Uterus (tissue), 4 donors: Measurements from ENCODE around the gene OR8B4. TPM values are rescaled to one million over a fixed set of nuclear protein-coding genes. Genes with fewer than 3 reads are reported as not detected.
"Not testable (repeated sequence)": the region's sequence is repeated elsewhere in the genome, so short reads cannot be mapped to it uniquely, and the experiment has no call there.

Experiments used
- DNase-seq, 2 donors: peaks; one replicate each; pipeline ENCODE4 v3.0.0-alpha.2; 2019 to 2020
- H3K27ac ChIP-seq, 2 donors: fragments of 200-600 bp; sonication (generic); 1 replicate in 1 of 2; 2 replicates in 1 of 2; pipeline ENCODE4 v1.5.1; 2016 to 2018
- H3K27me3 ChIP-seq, 2 donors: fragments of 200-600 bp; sonication (generic); one replicate each; pipeline ENCODE4 v1.5.1; 2018 to 2019; ENCODE audit warnings: control low read depth in 1 of 2
- H3K36me3 ChIP-seq, 2 donors: fragments of 200-600 bp; sonication (generic); one replicate each; pipeline ENCODE4 v1.5.1; 2019; ENCODE audit warnings: control low read depth in 1 of 2
- H3K4me1 ChIP-seq, 2 donors: fragments of 200-600 bp; sonication (generic); one replicate each; pipeline ENCODE4 v1.5.1; 2018 to 2019; ENCODE audit warnings: control low read depth in 1 of 2
- H3K4me3 ChIP-seq, 2 donors: fragments of 200-600 bp; sonication (generic); 1 replicate in 1 of 2; 2 replicates in 1 of 2; pipeline ENCODE4 v1.5.1; 2018 to 2019; ENCODE audit warnings: mild to moderate bottlenecking in 1 of 2
- H3K9me3 ChIP-seq, 2 donors: fragments of 200-600 bp; sonication (generic); one replicate each; pipeline ENCODE4 v1.5.1; 2019; ENCODE audit warnings: control low read depth in 1 of 2
- POLR2A ChIP-seq, 2 donors: fragments of 450-650 bp; IDR thresholded peaks; one replicate each; pipeline ENCODE4 v1.6.1; 2016; ENCODE audit warnings: antibody characterized with exemption in 2 of 2, mild to moderate bottlenecking in 1 of 2, moderate library complexity in 1 of 2
- intact Hi-C: fragments of 100-400 bp; cut with DNase I; formaldehyde crosslinking; loops from one replicate; pipeline ENCODE4 v1.15.1; 2023; ENCODE audit warnings: low total_unique reads
- total RNA-seq, 4 donors: library from RNA; depleted of rRNA in 3 of 4; stranded (reverse); fragments of >200 nt in 3 of 4; gene quantifications; one replicate each; pipeline versions ENCODE4 v1.1.0 to v1.2.4, GENCODE V29; 2014 to 2023
- TF ChIP-seq, protein P1 (sequence below), 4 experiments: fragments of 200-600 bp in 2 of 4; fragments of 450-650 bp in 2 of 4; sonication (generic) in 2 of 4; IDR thresholded peaks; one replicate each; pipeline ENCODE4 v1.5.1; 2016 to 2019; ENCODE audit warnings: antibody characterized with exemption in 4 of 4, mild to moderate bottlenecking in 2 of 4, moderate library complexity in 1 of 4
- donor health status: DM: yes; HTN: yes; CAD: no.

OR8B4 gene
- total RNA-seq, 4 donors from 2014 or later = not detected

DNA sequence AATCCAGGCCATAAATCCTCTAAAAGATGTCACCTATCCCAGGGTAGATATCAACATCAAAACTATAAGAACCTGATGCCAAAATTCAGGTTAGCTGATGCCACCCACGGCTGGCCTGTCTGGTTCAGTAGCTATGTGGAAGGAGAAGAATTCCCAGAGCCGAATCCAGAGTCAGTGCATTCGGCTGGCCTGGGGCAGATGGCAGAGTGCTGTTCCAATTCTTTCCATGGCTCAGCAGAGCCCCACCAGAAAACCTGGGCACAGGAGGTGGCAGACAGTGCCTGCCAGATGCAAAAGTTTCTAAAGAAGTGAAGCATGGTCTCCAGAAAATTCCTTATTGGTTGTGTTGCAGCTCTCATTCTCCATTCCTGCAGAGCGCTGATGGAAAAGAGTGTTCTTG is 40.7 kb upstream of the OR8B4 start:
- Histone ChIP-seq H3K4me3 (no peak overlapping the region), H3K27me3 (no peaks in the 10 kb centered on the region), H3K27ac (no peak overlapping the region), H3K9me3 (no peaks in the 10 kb centered on the region), H3K4me1 (no peaks in the 10 kb centered on the region), H3K36me3 (no peaks in the 10 kb centered on the region)
- TF ChIP-seq POLR2A (IDR thresholded peaks at IDR 0.05) = no peak
- TF ChIP-seq, protein P1, sequence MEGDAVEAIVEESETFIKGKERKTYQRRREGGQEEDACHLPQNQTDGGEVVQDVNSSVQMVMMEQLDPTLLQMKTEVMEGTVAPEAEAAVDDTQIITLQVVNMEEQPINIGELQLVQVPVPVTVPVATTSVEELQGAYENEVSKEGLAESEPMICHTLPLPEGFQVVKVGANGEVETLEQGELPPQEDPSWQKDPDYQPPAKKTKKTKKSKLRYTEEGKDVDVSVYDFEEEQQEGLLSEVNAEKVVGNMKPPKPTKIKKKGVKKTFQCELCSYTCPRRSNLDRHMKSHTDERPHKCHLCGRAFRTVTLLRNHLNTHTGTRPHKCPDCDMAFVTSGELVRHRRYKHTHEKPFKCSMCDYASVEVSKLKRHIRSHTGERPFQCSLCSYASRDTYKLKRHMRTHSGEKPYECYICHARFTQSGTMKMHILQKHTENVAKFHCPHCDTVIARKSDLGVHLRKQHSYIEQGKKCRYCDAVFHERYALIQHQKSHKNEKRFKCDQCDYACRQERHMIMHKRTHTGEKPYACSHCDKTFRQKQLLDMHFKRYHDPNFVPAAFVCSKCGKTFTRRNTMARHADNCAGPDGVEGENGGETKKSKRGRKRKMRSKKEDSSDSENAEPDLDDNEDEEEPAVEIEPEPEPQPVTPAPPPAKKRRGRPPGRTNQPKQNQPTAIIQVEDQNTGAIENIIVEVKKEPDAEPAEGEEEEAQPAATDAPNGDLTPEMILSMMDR (IDR thresholded peaks at IDR 0.05) = no peak
- DNase-seq = no peak
- intact Hi-C loops = no loop called here

DNA sequence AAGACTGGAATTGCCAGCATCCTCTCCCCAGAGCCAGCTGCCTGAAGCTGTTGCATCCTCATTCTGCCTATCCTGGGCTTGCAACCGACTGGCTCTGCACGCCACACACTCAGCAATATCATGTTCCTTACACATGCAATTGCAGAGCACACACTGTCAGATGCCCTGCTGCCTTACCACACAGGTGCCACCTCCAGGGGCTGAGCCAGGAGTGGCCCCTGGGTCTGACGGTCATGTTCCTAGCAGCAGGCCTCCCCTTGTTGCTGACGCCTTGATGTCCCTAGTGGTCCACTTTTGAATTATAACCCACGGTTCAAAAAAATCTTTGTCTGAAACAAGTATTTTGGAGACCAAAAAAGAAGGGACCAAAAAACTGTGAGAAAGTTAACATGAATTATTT is 39.3 kb upstream of the OR8B4 start:
- no peak for TF ChIP-seq POLR2A (IDR thresholded peaks at IDR 0.05)
- TF ChIP-seq, protein P1 (IDR thresholded peaks at IDR 0.05) = no peak
- no peaks in the 10 kb centered on the region for H3K9me3 ChIP-seq
- H3K27me3 ChIP-seq = no peaks in the 10 kb centered on the region
- intact Hi-C loops = no loop called here
- H3K27ac ChIP-seq = no peak overlapping the region
- H3K36me3 ChIP-seq = no peaks in the 10 kb centered on the region
- H3K4me1 ChIP-seq = no peaks in the 10 kb centered on the region
- H3K4me3 ChIP-seq = no peak overlapping the region
- DNase-seq = no peak

DNA sequence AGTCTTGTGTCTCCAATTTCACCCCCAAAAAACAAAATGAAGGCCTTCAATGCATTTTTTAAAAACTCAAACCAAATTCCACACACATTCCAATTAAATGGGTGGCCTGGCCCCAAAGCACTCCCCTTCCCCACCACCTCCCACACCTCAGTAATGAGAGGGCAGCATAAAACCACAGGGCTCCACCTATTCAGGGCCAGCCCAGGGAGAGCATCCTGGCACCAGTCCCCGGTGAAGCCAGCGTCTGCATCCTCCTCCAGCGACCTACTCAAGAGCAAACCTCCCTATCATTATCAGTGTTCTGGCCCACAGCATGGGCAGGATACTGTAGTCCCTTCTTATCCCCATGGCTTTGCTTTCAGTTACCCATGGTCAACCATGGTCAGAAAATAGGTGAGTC is 38.7 kb upstream of the OR8B4 start:
- TF ChIP-seq, protein P1 (IDR thresholded peaks at IDR 0.05) = no peak
- no peak for TF ChIP-seq POLR2A (IDR thresholded peaks at IDR 0.05)
- no peaks in the 10 kb centered on the region for H3K9me3 ChIP-seq
- H3K27ac ChIP-seq = no peak overlapping the region
- H3K4me1 ChIP-seq = no peaks in the 10 kb centered on the region
- H3K4me3 ChIP-seq = no peak overlapping the region
- no peaks in the 10 kb centered on the region for H3K36me3 ChIP-seq
- intact Hi-C loops = no loop called here
- no peak for DNase-seq
- H3K27me3 ChIP-seq = no peaks in the 10 kb centered on the region

DNA sequence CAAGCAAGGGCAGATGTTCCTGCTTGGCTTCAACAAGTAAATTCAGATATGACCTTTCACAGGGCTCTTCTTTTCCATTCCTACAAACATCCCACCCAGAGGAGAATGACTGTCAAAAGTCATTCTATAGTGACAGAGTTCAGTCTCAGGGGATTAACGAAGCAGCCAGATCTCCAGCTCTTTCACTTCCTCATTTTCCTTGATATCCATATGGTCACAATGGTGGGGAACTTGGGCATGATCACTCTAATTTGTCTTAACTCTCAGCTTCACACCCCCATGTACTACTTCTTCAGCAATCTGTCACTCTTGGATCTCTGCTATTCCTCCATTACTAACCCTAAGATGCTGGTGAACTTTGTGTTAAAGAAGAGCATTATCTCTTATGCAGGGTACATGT is 35.8 kb upstream of the OR8B4 start:
- Histone ChIP-seq H3K36me3 (no peaks in the 10 kb centered on the region), H3K27ac (no peak overlapping the region), H3K9me3 (no peaks in the 10 kb centered on the region), H3K27me3 (no peaks in the 10 kb centered on the region), H3K4me3 (no peak overlapping the region), H3K4me1 (no peaks in the 10 kb centered on the region)
- intact Hi-C loops = no loop called here
- no peak for DNase-seq
- no peak for TF ChIP-seq POLR2A (IDR thresholded peaks at IDR 0.05)
- TF ChIP-seq, protein P1 (IDR thresholded peaks at IDR 0.05) = no peak

DNA sequence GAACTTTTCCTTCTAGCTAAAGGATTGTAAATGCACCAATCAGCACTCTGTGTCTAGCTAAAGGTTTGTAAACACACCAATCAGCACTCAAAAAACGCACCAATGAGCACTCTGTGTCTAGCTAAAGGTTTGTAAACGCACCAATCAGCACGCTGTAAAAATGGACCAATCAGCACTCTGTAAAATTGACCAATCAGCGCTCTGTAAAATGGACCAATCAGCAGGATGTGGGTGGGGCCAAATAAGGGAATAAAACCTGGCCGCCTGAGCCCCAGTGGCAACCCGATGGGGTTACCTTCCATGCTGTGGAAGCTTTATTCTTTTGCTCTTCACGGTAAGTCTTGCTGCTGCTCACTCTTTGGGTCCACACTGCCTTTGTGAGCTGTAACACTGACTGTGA is 34.7 kb upstream of the OR8B4 start:
- H3K4me1 ChIP-seq, H3K36me3 ChIP-seq, H3K9me3 ChIP-seq, H3K27me3 ChIP-seq, intact Hi-C loops, H3K4me3 ChIP-seq, DNase-seq, H3K27ac ChIP-seq: not testable (repeated sequence)

DNA sequence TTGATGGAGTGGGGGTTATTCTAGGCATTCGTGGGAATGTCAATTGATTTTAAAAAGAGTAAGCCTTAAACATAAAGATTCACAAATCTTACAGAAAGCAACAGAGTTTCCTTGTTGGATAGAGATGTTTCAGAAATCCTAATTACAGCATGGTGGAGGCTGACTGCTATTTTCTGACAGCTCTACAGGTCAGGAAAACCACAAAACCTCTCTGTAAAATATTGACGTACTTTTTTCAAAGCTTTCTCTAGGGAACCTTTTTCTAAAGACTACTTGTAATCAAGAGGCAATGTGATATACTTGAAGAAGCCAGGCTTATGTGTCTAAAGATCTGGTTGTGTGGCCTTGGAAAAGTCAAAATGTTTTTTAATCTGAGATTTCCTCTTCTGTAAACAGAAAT is 29.9 kb upstream of the OR8B4 start:
- DNase-seq = no peak
- intact Hi-C loops = no loop called here
- Histone ChIP-seq H3K27me3 (no peaks in the 10 kb centered on the region), H3K9me3 (no peaks in the 10 kb centered on the region), H3K4me3 (no peak overlapping the region), H3K27ac (no peak overlapping the region), H3K36me3 (no peaks in the 10 kb centered on the region), H3K4me1 (no peaks in the 10 kb centered on the region)
- TF ChIP-seq, protein P1 (IDR thresholded peaks at IDR 0.05) = no peak
- no peak for TF ChIP-seq POLR2A (IDR thresholded peaks at IDR 0.05)
